ENCODE measurements around the gene TBC1D26. TPM values are rescaled to one million over a fixed set of nuclear protein-coding genes. Genes with fewer than 3 reads are reported as not detected.
"Not testable (repeated sequence)": the region's sequence is repeated elsewhere in the genome, so short reads cannot be mapped to it uniquely, and the experiment has no call there.

The TBC1D26 gene
- total RNA-seq, 1 experiment from 2014 or later, result not detected

GRCh38 chr17:15744074-15744676 lies 12.1 kb downstream of the TBC1D26 start:
- DNase-seq, result no peak
- TF ChIP-seq, protein P1, sequence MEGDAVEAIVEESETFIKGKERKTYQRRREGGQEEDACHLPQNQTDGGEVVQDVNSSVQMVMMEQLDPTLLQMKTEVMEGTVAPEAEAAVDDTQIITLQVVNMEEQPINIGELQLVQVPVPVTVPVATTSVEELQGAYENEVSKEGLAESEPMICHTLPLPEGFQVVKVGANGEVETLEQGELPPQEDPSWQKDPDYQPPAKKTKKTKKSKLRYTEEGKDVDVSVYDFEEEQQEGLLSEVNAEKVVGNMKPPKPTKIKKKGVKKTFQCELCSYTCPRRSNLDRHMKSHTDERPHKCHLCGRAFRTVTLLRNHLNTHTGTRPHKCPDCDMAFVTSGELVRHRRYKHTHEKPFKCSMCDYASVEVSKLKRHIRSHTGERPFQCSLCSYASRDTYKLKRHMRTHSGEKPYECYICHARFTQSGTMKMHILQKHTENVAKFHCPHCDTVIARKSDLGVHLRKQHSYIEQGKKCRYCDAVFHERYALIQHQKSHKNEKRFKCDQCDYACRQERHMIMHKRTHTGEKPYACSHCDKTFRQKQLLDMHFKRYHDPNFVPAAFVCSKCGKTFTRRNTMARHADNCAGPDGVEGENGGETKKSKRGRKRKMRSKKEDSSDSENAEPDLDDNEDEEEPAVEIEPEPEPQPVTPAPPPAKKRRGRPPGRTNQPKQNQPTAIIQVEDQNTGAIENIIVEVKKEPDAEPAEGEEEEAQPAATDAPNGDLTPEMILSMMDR (IDR thresholded peaks at IDR 0.05; ENCODE audit: insufficient read depth in 1 of 2, low read depth in 1 of 2, low read length in 1 of 2, severe bottlenecking in 1 of 2, unreplicated experiment in 1 of 2), result no peak
- CTCF ChIA-PET, result no interaction called here
- H3K9me3 ChIP-seq, result no peaks in the 10 kb centered on the region
- Mint-ChIP-seq H3K9me3 (ENCODE audit: unreplicated experiment) (no peaks in the 10 kb centered on the region), H3K27ac (ENCODE audit: unreplicated experiment) (no peak overlapping the region), H3K27me3 (ENCODE audit: insufficient read depth, unreplicated experiment) (no peaks in the 10 kb centered on the region), H3K36me3 (ENCODE audit: insufficient read depth, unreplicated experiment) (no peaks in the 10 kb centered on the region), H3K4me3 (ENCODE audit: unreplicated experiment) (no peak overlapping the region), H3K4me1 (ENCODE audit: low read depth, unreplicated experiment) (no peaks in the 10 kb centered on the region)
- H3K4me3 ChIP-seq (ENCODE audit: low read depth, low read length), result no peak overlapping the region
- intact Hi-C loops (cut with micrococcal nuclease; ENCODE audit: unreplicated experiment), result no loop called here
- no TSS peak for BruUV-seq (replicated peaks)
- POLR2A ChIA-PET, result no interaction called here
- no peaks in the 10 kb centered on the region for H3K4me1 ChIP-seq
- no peaks in the 10 kb centered on the region for H3K36me3 ChIP-seq (ENCODE audit: control insufficient read depth, insufficient read depth, low read length)
- H3K27me3 ChIP-seq (replicated peaks; ENCODE audit: control insufficient read depth, insufficient read depth, low read length), result no peaks in the 10 kb centered on the region

GRCh38 chr17:15744885-15745284 lies 12.8 kb downstream of the TBC1D26 start:
- Mint-ChIP-seq H3K9me3 (ENCODE audit: unreplicated experiment) (no peaks in the 10 kb centered on the region), H3K4me3 (ENCODE audit: unreplicated experiment) (no peak overlapping the region), H3K27me3 (ENCODE audit: insufficient read depth, unreplicated experiment) (no peaks in the 10 kb centered on the region), H3K27ac (ENCODE audit: unreplicated experiment) (no peak overlapping the region), H3K4me1 (ENCODE audit: low read depth, unreplicated experiment) (no peaks in the 10 kb centered on the region), H3K36me3 (ENCODE audit: insufficient read depth, unreplicated experiment) (no peaks in the 10 kb centered on the region)
- CTCF ChIA-PET, result interaction anchor here (0.6 kb wide), 1 partner anchor 568 kb away, joined by 3 read pairs; no protein-coding TSS in a partner anchor
- POLR2A ChIA-PET, result no interaction called here
- H3K27me3 ChIP-seq (replicated peaks; ENCODE audit: control insufficient read depth, insufficient read depth, low read length), result no peaks in the 10 kb centered on the region
- TF ChIP-seq, protein P1 (IDR thresholded peaks at IDR 0.05; ENCODE audit: insufficient read depth in 1 of 2, low read depth in 1 of 2, low read length in 1 of 2, severe bottlenecking in 1 of 2, unreplicated experiment in 1 of 2), result no peak
- DNase-seq, result no peak
- no peaks in the 10 kb centered on the region for H3K9me3 ChIP-seq
- no TSS peak for BruUV-seq (replicated peaks)
- no peak overlapping the region for H3K4me3 ChIP-seq (ENCODE audit: low read depth, low read length)
- H3K36me3 ChIP-seq (ENCODE audit: control insufficient read depth, insufficient read depth, low read length), result no peaks in the 10 kb centered on the region
- intact Hi-C loops (cut with micrococcal nuclease; ENCODE audit: unreplicated experiment), result no loop called here
- H3K4me1 ChIP-seq, result no peaks in the 10 kb centered on the region

DNA sequence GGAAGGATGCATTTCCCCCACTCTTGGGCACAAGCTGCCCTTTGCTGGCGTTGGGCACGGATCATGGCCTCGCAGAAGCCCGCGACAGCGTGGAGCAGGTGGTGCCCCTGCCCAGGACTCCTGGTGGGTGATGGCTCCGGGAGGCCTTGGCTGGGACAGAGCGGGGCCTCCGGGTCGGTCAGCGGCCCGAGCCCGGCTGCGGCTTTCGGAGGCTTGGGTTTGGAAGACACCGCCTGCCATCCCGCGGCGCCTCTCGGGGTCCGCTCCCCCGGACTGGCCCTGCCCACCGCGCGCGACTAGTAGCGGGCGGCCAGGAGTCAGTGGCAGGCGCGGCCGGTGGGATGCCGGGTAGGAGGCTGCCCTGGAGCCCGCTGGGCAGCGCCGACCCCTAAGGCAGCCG lies 17.3 kb downstream of the TBC1D26 start:
- H3K27me3 ChIP-seq (replicated peaks; ENCODE audit: control insufficient read depth, insufficient read depth, low read length); CTCF ChIA-PET; H3K9me3 Mint-ChIP-seq (ENCODE audit: unreplicated experiment); H3K4me3 Mint-ChIP-seq (ENCODE audit: unreplicated experiment); BruUV-seq (replicated peaks); H3K36me3 ChIP-seq (ENCODE audit: control insufficient read depth, insufficient read depth, low read length); H3K4me1 Mint-ChIP-seq (ENCODE audit: low read depth, unreplicated experiment); H3K27me3 Mint-ChIP-seq (ENCODE audit: insufficient read depth, unreplicated experiment); DNase-seq; H3K27ac Mint-ChIP-seq (ENCODE audit: unreplicated experiment); POLR2A ChIA-PET; H3K4me1 ChIP-seq; H3K4me3 ChIP-seq (ENCODE audit: low read depth, low read length); H3K9me3 ChIP-seq; H3K36me3 Mint-ChIP-seq (ENCODE audit: insufficient read depth, unreplicated experiment); intact Hi-C loops (cut with micrococcal nuclease; ENCODE audit: unreplicated experiment): not testable (repeated sequence)

DNA sequence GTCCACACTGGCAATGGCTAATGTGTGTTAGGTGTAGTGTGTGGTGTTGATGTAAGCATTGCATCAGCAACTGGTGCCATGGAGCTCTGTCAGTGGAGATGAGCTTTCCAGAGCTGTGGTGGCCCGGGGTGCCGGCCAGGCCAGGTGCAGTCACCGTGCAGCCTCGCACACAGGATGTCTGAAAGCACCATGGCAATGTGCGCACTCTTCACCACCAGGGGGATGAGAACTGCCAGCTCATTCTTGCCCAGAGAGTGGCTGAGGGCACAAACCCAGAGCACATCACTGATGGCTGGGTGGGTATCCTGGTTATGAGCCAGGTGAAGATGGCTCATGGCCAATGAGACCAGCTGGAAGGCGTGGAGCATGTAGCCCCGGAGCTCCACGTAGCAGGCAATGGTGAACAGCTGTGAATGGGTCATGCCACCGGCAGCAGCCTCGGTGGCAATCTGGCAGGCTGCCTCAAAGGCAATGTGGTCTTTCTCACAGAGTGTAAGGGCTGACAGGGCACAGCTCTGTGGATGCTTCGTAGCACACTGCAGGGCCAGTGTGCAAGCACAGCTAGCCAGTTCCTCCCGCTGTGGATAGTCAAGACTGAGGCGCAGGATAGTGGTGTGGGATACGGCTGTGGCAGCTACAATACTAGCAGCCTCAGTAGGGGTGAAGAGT lies 36.9 kb downstream of the TBC1D26 start:
- BruUV-seq (replicated peaks); H3K36me3 Mint-ChIP-seq (ENCODE audit: insufficient read depth, unreplicated experiment); H3K27me3 Mint-ChIP-seq (ENCODE audit: insufficient read depth, unreplicated experiment); H3K27me3 ChIP-seq (replicated peaks; ENCODE audit: control insufficient read depth, insufficient read depth, low read length); H3K36me3 ChIP-seq (ENCODE audit: control insufficient read depth, insufficient read depth, low read length); H3K4me3 ChIP-seq (ENCODE audit: low read depth, low read length); H3K27ac Mint-ChIP-seq (ENCODE audit: unreplicated experiment); DNase-seq; intact Hi-C loops (cut with micrococcal nuclease; ENCODE audit: unreplicated experiment); H3K4me1 ChIP-seq; H3K9me3 Mint-ChIP-seq (ENCODE audit: unreplicated experiment); H3K4me3 Mint-ChIP-seq (ENCODE audit: unreplicated experiment); H3K4me1 Mint-ChIP-seq (ENCODE audit: low read depth, unreplicated experiment); CTCF ChIA-PET; H3K9me3 ChIP-seq; POLR2A ChIA-PET: not testable (repeated sequence)

- BruUV-seq (replicated peaks); H3K4me1 ChIP-seq; CTCF ChIA-PET; H3K27me3 Mint-ChIP-seq (ENCODE audit: insufficient read depth, unreplicated experiment); H3K4me1 Mint-ChIP-seq (ENCODE audit: low read depth, unreplicated experiment); POLR2A ChIA-PET; H3K36me3 ChIP-seq (ENCODE audit: control insufficient read depth, insufficient read depth, low read length); H3K4me3 ChIP-seq (ENCODE audit: low read depth, low read length); H3K36me3 Mint-ChIP-seq (ENCODE audit: insufficient read depth, unreplicated experiment); DNase-seq; H3K27ac Mint-ChIP-seq (ENCODE audit: unreplicated experiment); H3K9me3 ChIP-seq; H3K4me3 Mint-ChIP-seq (ENCODE audit: unreplicated experiment); H3K27me3 ChIP-seq (replicated peaks; ENCODE audit: control insufficient read depth, insufficient read depth, low read length); intact Hi-C loops (cut with micrococcal nuclease; ENCODE audit: unreplicated experiment); H3K9me3 Mint-ChIP-seq (ENCODE audit: unreplicated experiment): not testable (repeated sequence)
Observed at GRCh38 chr17:15770679-15771078, 38.6 kb downstream of the TBC1D26 start.

Measured in Caco-2 (cell line).